ENCODE measurements around the gene CTNNB1.
"Not testable (repeated sequence)": the region's sequence is repeated elsewhere in the genome, so short reads cannot be mapped to it uniquely, and the experiment has no call there.

CTNNB1 gene

GRCh38 chr3:41259449-41260062, 60.3 kb downstream of the CTNNB1 start:
- no peak for DNase-seq (ENCODE audit: low spot score)

- no peak for DNase-seq (ENCODE audit: low spot score)
Measured at GRCh38 chr3:41260063-41260450, 60.8 kb downstream of the CTNNB1 start.

- no peak for DNase-seq (ENCODE audit: low spot score)
Measured at GRCh38 chr3:41265011-41265545, 65.8 kb downstream of the CTNNB1 start.

GRCh38 chr3:41265823-41266273, 66.5 kb downstream of the CTNNB1 start:
- no peak for DNase-seq (ENCODE audit: low spot score)

- DNase-seq (ENCODE audit: low spot score): no peak
Measured at GRCh38 chr3:41267975-41268640, 68.8 kb downstream of the CTNNB1 start.

GRCh38 chr3:41272667-41273066, 73.4 kb downstream of the CTNNB1 start:
- no peak for DNase-seq (ENCODE audit: low spot score)

- DNase-seq (ENCODE audit: low spot score): no peak
Measured at GRCh38 chr3:41274944-41275668, 75.8 kb downstream of the CTNNB1 start.

- DNase-seq (ENCODE audit: low spot score): no peak
Measured at GRCh38 chr3:41276191-41276590, 76.9 kb downstream of the CTNNB1 start.

GRCh38 chr3:41277790-41278465, 78.6 kb downstream of the CTNNB1 start:
- DNase-seq (ENCODE audit: low spot score): no peak

- DNase-seq (ENCODE audit: low spot score): not testable (repeated sequence)
Measured at GRCh38 chr3:41284934-41285333, 85.6 kb downstream of the CTNNB1 start.

GRCh38 chr3:41286305-41286704, 87.0 kb downstream of the CTNNB1 start:
- no peak for DNase-seq (ENCODE audit: low spot score)

GRCh38 chr3:41288785-41289184, 89.5 kb downstream of the CTNNB1 start:
- no peak for DNase-seq (ENCODE audit: low spot score)
